ENCODE data around the gene TMC7. TPM values are rescaled to one million over a fixed set of nuclear protein-coding genes. Genes with fewer than 3 reads are reported as not detected.

TMC7 gene
- total RNA-seq = 0.84 TPM
- polyA plus RNA-seq (ENCODE audit: insufficient read depth in 1 of 8, insufficient read length in 8 of 8, low replicate concordance in 1 of 8) = 1 to 10 TPM; 1.3 to 1.8 (median 1.6) TPM
- long read RNA-seq, donor 1 = 0 reads
- long read RNA-seq, donor 2 = 0 reads
- long read RNA-seq, donor 3 = 0 reads
- long read RNA-seq, donor 4 = 0 reads
- long read RNA-seq, donor 5 = 0 reads
- long read RNA-seq, donor 6 = 0 reads
- long read RNA-seq, donor 7 = 0 reads
- long read RNA-seq, donor 8 = 0 reads
- long read RNA-seq, donor 9 = 0 reads
- long read RNA-seq, donor 10 = 0 reads
- long read RNA-seq, donor 11 = 0 reads

DNA sequence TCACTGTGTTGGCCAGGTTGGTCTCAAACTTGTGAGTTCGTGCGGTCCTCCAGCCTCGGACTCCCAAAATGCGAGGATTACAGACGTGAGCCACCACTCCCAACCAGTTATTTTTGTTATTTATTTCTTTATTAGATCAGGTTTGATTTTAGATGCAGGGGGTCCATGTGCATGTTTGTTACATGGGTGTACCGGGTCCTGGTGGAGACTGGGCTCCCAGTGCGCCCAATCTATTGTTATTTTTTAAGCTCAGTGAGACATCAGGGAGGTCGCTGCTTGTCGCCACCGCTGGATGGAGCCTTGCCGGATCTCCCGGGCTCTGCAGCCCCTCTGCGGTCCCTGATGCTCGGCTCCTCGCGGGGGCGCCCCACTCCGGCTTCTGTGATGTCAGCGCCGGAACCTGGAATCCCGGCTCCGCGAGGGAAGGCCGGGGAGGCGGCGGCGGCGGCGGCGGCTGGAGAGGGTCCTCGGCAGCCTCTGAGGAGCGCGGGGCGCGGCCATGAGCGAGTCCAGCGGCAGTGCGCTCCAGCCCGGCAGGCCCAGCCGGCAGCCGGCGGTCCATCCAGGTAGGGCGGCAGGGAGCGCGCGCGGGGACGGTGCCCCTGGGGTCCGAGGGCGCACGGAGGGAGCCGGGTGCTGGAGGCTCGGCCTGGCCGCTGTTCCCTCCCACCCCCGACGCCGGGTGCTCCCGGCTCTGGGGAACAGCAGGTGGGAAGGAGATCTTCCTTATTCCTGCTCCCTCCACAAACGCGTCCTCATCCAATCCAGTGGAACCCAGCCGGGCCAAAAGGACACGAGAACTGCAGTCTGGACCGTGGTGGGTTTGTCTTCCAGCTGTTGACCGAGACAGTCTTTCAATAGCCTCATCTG, at the start of gene TMC7:
Gene TMC7, plus strand, starts transcription at position 370 of the 870 bp plus-strand sequence. Its CDS starts 130 bp downstream, at position 500.
- Histone ChIP-seq H3K4me1 (ENCODE audit: control insufficient read depth, insufficient read depth, low read length) (no peaks in the 10 kb centered on the region), H3K9me3 (replicated peaks; ENCODE audit: control insufficient read depth, low read depth, low read length) (no peaks in the 10 kb centered on the region), H3K4me3 (ENCODE audit: low read length) (peak within 1 kb of the TSS; percentile 36), H3K27me3 (ENCODE audit: control insufficient read depth, insufficient read depth, low read length) (peaks cover 4% of the 10 kb centered on the region), H3K27ac (ENCODE audit: low read length) (no peak within 1 kb of the TSS), H3K36me3 (ENCODE audit: control insufficient read depth, insufficient read depth, low read length) (no peaks in the 10 kb centered on the region)
- WGBS (ENCODE audit: insufficient coverage) = under 1% methylated on average over 58 of the region's 64 CpGs
- peak; percentile 83 for DNase-seq

DNA sequence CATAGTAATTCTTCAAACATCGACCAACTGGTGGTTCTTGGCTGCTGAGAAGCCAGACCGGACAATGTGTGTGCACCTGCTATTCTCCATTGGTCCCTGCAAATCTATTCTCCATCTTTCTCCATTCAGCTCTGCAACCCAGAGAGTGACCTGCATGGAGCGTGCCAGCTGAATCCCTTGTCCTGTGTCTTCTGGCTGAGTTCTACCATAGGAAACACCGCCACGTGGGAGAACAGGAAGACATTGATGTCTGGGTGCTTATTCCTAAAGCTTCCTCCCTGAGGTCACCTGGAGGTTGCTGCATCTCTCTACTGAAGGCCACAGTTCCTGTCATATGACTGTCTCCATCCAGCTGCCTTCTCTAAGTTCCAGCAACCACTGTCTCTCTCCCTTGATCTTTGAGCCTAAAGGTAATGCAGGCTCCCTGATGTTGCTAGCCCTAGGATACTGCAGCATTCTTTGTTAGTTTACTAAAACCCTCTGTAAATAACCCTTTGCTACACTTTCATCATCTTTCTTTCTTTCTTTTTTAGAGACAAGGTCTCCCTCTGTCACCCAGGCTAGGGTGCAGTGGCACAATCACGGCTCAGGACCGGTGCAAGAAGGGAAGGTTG, 46.9 kb upstream of the TMC7 start:
- Histone ChIP-seq H3K27ac (ENCODE audit: low read length) (no peak overlapping the region), H3K27me3 (ENCODE audit: control insufficient read depth, insufficient read depth, low read length) (no peaks in the 10 kb centered on the region), H3K4me1 (ENCODE audit: control insufficient read depth, insufficient read depth, low read length) (no peaks in the 10 kb centered on the region), H3K9me3 (replicated peaks; ENCODE audit: control insufficient read depth, low read depth, low read length) (no peaks in the 10 kb centered on the region), H3K36me3 (ENCODE audit: control insufficient read depth, insufficient read depth, low read length) (no peaks in the 10 kb centered on the region), H3K4me3 (ENCODE audit: low read length) (no peak overlapping the region)
- no peak for DNase-seq
- WGBS (ENCODE audit: insufficient coverage) = 90% methylated on average over 3 of the region's 7 CpGs

DNA sequence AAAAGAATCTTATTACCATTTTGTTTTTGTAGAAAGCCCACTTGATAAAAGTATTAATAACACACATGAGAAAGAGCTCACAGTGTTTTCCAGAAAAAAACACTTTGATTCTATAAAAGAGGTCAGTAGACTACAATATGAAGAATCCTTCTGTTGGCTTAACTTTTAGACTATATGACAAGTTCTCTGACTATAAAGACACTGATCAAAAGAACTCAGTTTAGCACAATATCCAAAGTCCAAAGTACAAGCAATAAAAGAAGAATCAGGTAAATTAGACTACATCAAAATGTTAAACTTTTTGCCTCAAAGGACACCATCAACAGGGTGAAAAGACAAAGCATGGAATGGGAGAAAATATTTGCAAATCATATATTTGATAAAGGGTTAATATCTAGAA, 46.3 kb upstream of the TMC7 start:
- DNase-seq = no peak
- H3K4me1 ChIP-seq (ENCODE audit: control insufficient read depth, insufficient read depth, low read length) = no peaks in the 10 kb centered on the region

DNA sequence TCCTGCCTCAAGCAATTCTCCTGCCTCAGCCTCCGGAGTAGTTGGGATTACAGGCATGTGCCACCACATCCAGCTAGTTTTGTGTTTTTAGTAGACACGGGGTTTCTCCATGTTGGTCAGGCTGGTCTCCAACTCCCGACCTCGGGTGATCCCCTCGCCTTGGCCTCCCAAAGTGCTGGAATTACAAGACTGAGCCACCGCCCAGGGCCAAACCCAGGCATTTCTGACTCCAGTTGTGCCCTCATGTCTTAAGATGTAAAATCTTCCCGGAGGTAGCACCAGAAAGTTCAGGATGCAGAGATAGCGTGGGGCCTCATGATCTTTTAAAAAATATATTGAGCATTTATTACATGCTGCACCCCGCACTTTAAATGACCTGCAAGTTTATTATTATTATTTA, 44.7 kb upstream of the TMC7 start:
- H3K36me3 ChIP-seq (ENCODE audit: control insufficient read depth, insufficient read depth, low read length) = no peaks in the 10 kb centered on the region
- H3K27ac ChIP-seq (ENCODE audit: low read length) = no peak overlapping the region
- no peaks in the 10 kb centered on the region for H3K27me3 ChIP-seq (ENCODE audit: control insufficient read depth, insufficient read depth, low read length)
- H3K9me3 ChIP-seq (replicated peaks; ENCODE audit: control insufficient read depth, low read depth, low read length) = no peaks in the 10 kb centered on the region
- H3K4me3 ChIP-seq (ENCODE audit: low read length) = no peak overlapping the region
- no peak for DNase-seq
- H3K4me1 ChIP-seq (ENCODE audit: control insufficient read depth, insufficient read depth, low read length) = no peaks in the 10 kb centered on the region
- WGBS (ENCODE audit: insufficient coverage) = 97% methylated on average over 6 of the region's 9 CpGs

More for the DNA sequence above, 46.3 kb upstream of the TMC7 start:
- no peak overlapping the region for H3K27ac ChIP-seq (ENCODE audit: low read length)
- H3K27me3 ChIP-seq (ENCODE audit: control insufficient read depth, insufficient read depth, low read length) = no peaks in the 10 kb centered on the region
- no peaks in the 10 kb centered on the region for H3K36me3 ChIP-seq (ENCODE audit: control insufficient read depth, insufficient read depth, low read length)
- H3K9me3 ChIP-seq (replicated peaks; ENCODE audit: control insufficient read depth, low read depth, low read length) = no peaks in the 10 kb centered on the region
- no peak overlapping the region for H3K4me3 ChIP-seq (ENCODE audit: low read length)

DNA sequence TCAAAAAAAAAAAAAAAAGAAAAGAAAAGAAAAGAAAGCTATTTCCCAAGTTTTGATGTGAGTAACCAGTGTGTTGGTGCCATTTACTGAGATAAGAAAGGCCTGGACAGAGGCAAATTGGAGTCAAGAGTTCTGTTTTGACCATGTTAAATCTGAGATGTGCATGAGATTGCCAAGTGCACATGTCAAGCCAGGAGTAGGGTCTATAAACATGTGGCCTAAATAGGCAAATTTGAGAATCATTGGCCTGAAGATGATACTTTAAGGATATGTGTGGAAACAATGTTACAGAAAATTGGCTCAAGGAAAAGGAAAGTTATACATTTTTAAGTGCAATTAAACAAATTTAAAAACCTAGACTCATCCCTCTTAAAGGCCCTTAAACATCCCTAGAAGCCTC, 42.3 kb upstream of the TMC7 start:
- no peaks in the 10 kb centered on the region for H3K4me1 ChIP-seq (ENCODE audit: control insufficient read depth, insufficient read depth, low read length)
- H3K36me3 ChIP-seq (ENCODE audit: control insufficient read depth, insufficient read depth, low read length) = no peaks in the 10 kb centered on the region
- no peak overlapping the region for H3K27ac ChIP-seq (ENCODE audit: low read length)
- no peaks in the 10 kb centered on the region for H3K9me3 ChIP-seq (replicated peaks; ENCODE audit: control insufficient read depth, low read depth, low read length)
- H3K4me3 ChIP-seq (ENCODE audit: low read length) = no peak overlapping the region
- H3K27me3 ChIP-seq (ENCODE audit: control insufficient read depth, insufficient read depth, low read length) = no peaks in the 10 kb centered on the region
- DNase-seq = no peak

DNA sequence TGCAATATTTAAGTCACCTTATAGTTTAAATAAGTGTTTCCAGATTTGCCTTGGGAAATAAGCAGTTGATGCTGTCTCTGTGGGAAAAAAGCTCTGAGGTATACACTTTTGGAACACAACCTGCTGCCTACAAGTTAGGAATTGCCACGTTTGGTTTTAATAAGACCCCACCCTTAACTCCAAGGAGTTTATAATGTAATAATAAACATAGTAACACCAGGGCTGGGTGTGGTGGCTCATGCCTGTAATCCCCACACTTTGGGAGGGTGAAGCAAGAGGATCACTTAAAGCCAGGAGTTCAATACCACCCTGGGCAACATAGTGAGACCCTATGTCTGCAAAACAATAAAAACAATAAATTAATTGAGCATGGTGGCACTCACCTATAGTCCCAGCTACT, 41.7 kb upstream of the TMC7 start:
- Histone ChIP-seq H3K27ac (ENCODE audit: low read length) (no peak overlapping the region), H3K9me3 (replicated peaks; ENCODE audit: control insufficient read depth, low read depth, low read length) (no peaks in the 10 kb centered on the region), H3K36me3 (ENCODE audit: control insufficient read depth, insufficient read depth, low read length) (no peaks in the 10 kb centered on the region), H3K27me3 (ENCODE audit: control insufficient read depth, insufficient read depth, low read length) (no peaks in the 10 kb centered on the region), H3K4me3 (ENCODE audit: low read length) (no peak overlapping the region), H3K4me1 (ENCODE audit: control insufficient read depth, insufficient read depth, low read length) (no peaks in the 10 kb centered on the region)
- no peak for DNase-seq
- no CpG with 5 or more reads among the region's 1 CpG for WGBS (ENCODE audit: insufficient coverage)

DNA sequence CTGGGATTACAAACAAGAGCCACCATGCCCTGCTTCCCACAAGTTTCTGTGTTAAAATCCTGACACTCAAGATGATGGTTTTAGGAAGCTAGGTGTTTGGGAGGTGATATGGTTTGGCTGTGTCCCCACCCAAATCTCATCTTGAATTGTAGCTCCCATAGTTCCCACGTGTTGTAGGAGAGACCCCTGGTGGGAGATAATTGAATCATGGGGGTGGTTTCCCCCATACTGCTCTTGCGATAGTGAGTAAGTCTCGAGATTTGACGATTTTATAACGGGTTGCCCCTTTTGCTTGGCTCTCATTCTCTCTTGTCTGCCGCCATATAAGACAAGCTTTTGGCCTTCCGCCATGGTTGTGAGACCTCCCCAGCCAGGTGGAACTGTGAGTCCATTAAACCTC, 40.3 kb upstream of the TMC7 start:
- Histone ChIP-seq H3K27me3 (ENCODE audit: control insufficient read depth, insufficient read depth, low read length) (no peaks in the 10 kb centered on the region), H3K4me3 (ENCODE audit: low read length) (no peak overlapping the region), H3K36me3 (ENCODE audit: control insufficient read depth, insufficient read depth, low read length) (no peaks in the 10 kb centered on the region), H3K9me3 (replicated peaks; ENCODE audit: control insufficient read depth, low read depth, low read length) (no peaks in the 10 kb centered on the region), H3K4me1 (ENCODE audit: control insufficient read depth, insufficient read depth, low read length) (no peaks in the 10 kb centered on the region), H3K27ac (ENCODE audit: low read length) (no peak overlapping the region)
- WGBS (ENCODE audit: insufficient coverage) = no CpG with 5 or more reads among the region's 7 CpGs
- no peak for DNase-seq

DNA sequence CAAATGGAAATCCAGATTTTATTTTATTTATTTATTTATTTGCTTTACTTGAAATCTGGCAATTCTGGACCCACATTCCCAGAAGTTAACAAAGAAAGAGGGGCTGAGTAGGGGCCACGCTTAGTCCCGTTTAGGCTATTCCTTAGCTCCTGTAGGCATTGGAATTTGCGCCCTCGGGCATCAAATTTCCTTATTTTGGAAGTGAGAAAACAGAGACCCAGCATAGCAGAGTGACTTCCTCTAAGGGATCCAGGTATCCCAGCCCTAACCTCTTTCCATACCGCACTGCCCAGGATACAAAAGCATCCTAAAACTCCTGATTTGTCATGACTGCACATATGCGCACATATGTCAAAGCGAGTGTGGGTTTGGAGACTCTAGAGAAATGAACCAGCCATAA, 38.5 kb upstream of the TMC7 start:
- H3K4me3 ChIP-seq (ENCODE audit: low read length) = no peak overlapping the region
- H3K36me3 ChIP-seq (ENCODE audit: control insufficient read depth, insufficient read depth, low read length) = no peaks in the 10 kb centered on the region
- no peaks in the 10 kb centered on the region for H3K4me1 ChIP-seq (ENCODE audit: control insufficient read depth, insufficient read depth, low read length)
- H3K27ac ChIP-seq (ENCODE audit: low read length) = no peak overlapping the region
- WGBS (ENCODE audit: insufficient coverage) = 27% methylated on average over 3 of the region's 7 CpGs
- H3K9me3 ChIP-seq (replicated peaks; ENCODE audit: control insufficient read depth, low read depth, low read length) = no peaks in the 10 kb centered on the region
- H3K27me3 ChIP-seq (ENCODE audit: control insufficient read depth, insufficient read depth, low read length) = no peaks in the 10 kb centered on the region
- DNase-seq = no peak

DNA sequence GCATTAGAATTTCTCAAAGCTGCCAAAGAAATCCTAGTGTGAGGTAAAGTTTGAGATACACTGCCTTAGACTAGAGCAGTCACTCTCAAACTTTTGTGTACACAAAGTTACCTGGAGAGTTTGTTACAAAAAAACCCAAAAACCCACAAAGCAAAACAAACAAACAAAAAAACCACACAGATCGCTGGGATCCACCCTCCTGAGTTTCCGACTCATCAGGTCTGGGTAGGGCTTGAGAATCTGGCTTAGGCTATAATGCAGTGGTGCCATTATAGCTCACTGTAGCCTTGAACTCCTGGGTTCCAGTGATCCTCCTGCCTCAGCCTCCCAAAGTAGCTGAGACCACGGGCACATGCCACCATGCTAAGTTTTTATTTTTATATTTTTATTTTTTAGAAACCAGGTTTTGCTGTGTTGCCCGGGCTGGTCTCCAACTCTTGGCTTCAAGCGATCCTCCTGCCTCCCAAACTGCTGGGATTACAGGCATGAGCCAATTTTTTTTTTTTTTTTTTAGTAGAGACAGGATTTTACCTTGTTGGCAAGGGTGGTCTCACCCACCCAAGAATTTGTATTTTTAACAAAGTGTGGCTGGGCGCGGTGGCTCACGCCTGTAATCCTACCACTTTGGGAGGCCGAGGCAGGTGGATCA, 35.2 kb upstream of the TMC7 start:
- H3K4me1 ChIP-seq (ENCODE audit: control insufficient read depth, insufficient read depth, low read length) = no peaks in the 10 kb centered on the region
- H3K4me3 ChIP-seq (ENCODE audit: low read length) = no peak overlapping the region
- no peaks in the 10 kb centered on the region for H3K9me3 ChIP-seq (replicated peaks; ENCODE audit: control insufficient read depth, low read depth, low read length)
- H3K27ac ChIP-seq (ENCODE audit: low read length) = no peak overlapping the region
- H3K36me3 ChIP-seq (ENCODE audit: control insufficient read depth, insufficient read depth, low read length) = no peaks in the 10 kb centered on the region
- WGBS (ENCODE audit: insufficient coverage) = 95% methylated on average over 4 of the region's 9 CpGs
- no peaks in the 10 kb centered on the region for H3K27me3 ChIP-seq (ENCODE audit: control insufficient read depth, insufficient read depth, low read length)
- DNase-seq = no peak
